ENCODE data around the gene DIP2C. TPM values are rescaled to one million over a fixed set of nuclear protein-coding genes. Genes with fewer than 3 reads are reported as not detected.
"Not testable (repeated sequence)": the region's sequence is repeated elsewhere in the genome, so short reads cannot be mapped to it uniquely, and the experiment has no call there.

DIP2C gene
- total RNA-seq, 1 experiment from 2014 or later, result 11.0 TPM

DNA sequence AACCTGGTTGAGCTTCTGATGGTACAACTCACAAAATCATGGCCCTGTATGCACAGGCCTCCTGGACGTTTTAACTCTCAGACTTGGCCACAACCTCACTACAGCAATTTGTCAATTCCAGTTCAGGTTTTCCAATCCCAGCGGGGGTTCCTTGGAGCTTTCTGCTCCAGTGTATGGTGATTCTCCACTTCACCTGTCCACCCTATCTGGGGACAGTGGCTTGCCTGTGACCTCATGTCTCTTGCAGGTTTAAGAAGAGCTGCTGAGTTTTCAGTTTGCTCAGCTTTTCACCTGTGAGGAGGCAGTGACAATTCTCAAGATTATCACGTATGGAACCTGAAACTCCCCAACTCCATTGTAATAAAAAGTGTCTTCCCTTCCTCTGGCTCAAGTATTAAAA, 254.1 kb downstream of the DIP2C start:
- BruUV-seq (replicated peaks), result no TSS peak
- CTCF ChIA-PET, result no interaction called here
- Mint-ChIP-seq H3K4me3 (ENCODE audit: low read depth, unreplicated experiment) (no peak overlapping the region), H3K27me3 (ENCODE audit: unreplicated experiment) (no peaks in the 10 kb centered on the region), H3K4me1 (ENCODE audit: low read depth, unreplicated experiment) (no peaks in the 10 kb centered on the region), H3K9me3 (ENCODE audit: low read depth, unreplicated experiment) (peaks cover 3% of the 10 kb centered on the region), H3K27ac (ENCODE audit: unreplicated experiment) (no peak overlapping the region), H3K36me3 (ENCODE audit: insufficient read depth, unreplicated experiment) (no peaks in the 10 kb centered on the region)
- TF ChIP-seq, protein P1, sequence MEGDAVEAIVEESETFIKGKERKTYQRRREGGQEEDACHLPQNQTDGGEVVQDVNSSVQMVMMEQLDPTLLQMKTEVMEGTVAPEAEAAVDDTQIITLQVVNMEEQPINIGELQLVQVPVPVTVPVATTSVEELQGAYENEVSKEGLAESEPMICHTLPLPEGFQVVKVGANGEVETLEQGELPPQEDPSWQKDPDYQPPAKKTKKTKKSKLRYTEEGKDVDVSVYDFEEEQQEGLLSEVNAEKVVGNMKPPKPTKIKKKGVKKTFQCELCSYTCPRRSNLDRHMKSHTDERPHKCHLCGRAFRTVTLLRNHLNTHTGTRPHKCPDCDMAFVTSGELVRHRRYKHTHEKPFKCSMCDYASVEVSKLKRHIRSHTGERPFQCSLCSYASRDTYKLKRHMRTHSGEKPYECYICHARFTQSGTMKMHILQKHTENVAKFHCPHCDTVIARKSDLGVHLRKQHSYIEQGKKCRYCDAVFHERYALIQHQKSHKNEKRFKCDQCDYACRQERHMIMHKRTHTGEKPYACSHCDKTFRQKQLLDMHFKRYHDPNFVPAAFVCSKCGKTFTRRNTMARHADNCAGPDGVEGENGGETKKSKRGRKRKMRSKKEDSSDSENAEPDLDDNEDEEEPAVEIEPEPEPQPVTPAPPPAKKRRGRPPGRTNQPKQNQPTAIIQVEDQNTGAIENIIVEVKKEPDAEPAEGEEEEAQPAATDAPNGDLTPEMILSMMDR (IDR thresholded peaks at IDR 0.05; ENCODE audit: unreplicated experiment), result no peak
- intact Hi-C loops (cut with micrococcal nuclease; ENCODE audit: unreplicated experiment), result no loop called here
- DNase-seq, result no peak

DNA sequence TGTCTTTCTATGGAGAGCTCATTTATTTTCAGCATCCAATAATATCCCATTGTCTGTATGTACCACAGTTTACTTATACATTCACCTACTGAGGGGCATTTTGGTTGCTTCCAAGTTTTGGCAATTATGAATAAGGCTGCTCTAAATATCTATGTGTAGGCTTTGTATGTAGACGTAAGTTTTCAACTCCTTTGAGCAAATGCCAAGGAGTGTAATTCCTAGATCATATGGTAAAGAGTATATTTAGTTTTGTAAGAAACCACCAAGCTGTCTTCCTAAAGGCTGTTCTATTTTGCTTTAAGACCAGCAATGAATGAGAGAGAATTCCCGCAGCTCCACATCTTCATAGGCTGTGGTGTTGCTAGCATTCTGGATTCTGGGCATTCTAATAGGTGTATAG, 259.8 kb downstream of the DIP2C start:
- DNase-seq, result no peak
- BruUV-seq (replicated peaks), result no TSS peak
- intact Hi-C loops (cut with micrococcal nuclease; ENCODE audit: unreplicated experiment), result no loop called here
- TF ChIP-seq, protein P1 (IDR thresholded peaks at IDR 0.05; ENCODE audit: unreplicated experiment), result no peak
- H3K27ac Mint-ChIP-seq (ENCODE audit: unreplicated experiment), result no peak overlapping the region
- H3K36me3 Mint-ChIP-seq (ENCODE audit: insufficient read depth, unreplicated experiment), result no peaks in the 10 kb centered on the region
- H3K27me3 Mint-ChIP-seq (ENCODE audit: unreplicated experiment), result no peaks in the 10 kb centered on the region
- CTCF ChIA-PET, result no interaction called here
- no peaks in the 10 kb centered on the region for H3K9me3 Mint-ChIP-seq (ENCODE audit: low read depth, unreplicated experiment)
- H3K4me1 Mint-ChIP-seq (ENCODE audit: low read depth, unreplicated experiment), result peaks cover 17% of the 10 kb centered on the region
- no peak overlapping the region for H3K4me3 Mint-ChIP-seq (ENCODE audit: low read depth, unreplicated experiment)

DNA sequence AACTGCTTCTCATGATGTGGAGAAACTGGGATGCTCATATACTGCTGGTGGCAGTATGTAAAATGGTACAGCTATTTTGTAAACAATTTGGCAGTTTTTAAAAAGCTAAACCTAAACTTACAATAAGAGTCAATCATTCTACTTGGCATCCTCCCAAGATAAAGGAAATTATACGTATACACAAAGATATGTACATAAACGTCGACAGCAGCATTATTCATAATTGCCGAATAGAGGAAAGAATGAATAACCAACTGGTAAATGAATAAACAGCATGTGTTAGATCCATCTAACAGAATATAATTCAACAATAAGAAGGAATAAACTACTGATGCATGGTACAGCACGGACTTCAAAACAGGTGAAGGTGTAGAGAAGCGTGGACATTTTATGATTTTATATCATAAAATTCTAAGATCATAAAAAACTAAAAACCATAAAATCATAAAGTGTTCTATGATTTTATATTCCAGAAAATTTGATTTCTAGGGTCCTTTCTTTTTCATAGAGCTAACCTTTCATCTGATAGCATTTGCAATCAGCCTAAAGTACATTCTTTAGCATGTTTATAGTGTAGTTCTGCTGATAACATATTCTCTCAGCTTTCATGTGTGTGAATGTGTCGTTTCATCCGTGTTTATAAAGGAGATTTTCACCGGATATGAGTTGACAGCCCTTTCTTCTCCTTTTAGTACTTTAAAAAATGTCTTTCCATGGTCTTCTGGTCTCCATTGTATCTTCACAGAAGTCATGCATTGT, 261.5 kb downstream of the DIP2C start:
- H3K4me3 Mint-ChIP-seq (ENCODE audit: low read depth, unreplicated experiment), result no peak overlapping the region
- H3K4me1 Mint-ChIP-seq (ENCODE audit: low read depth, unreplicated experiment), result peaks cover 17% of the 10 kb centered on the region
- H3K27ac Mint-ChIP-seq (ENCODE audit: unreplicated experiment), result no peak overlapping the region
- BruUV-seq (replicated peaks), result no TSS peak
- CTCF ChIA-PET, result no interaction called here
- H3K27me3 Mint-ChIP-seq (ENCODE audit: unreplicated experiment), result no peaks in the 10 kb centered on the region
- TF ChIP-seq, protein P1 (IDR thresholded peaks at IDR 0.05; ENCODE audit: unreplicated experiment), result no peak
- intact Hi-C loops (cut with micrococcal nuclease; ENCODE audit: unreplicated experiment), result no loop called here
- no peaks in the 10 kb centered on the region for H3K9me3 Mint-ChIP-seq (ENCODE audit: low read depth, unreplicated experiment)
- DNase-seq, result no peak
- H3K36me3 Mint-ChIP-seq (ENCODE audit: insufficient read depth, unreplicated experiment), result no peaks in the 10 kb centered on the region

DNA sequence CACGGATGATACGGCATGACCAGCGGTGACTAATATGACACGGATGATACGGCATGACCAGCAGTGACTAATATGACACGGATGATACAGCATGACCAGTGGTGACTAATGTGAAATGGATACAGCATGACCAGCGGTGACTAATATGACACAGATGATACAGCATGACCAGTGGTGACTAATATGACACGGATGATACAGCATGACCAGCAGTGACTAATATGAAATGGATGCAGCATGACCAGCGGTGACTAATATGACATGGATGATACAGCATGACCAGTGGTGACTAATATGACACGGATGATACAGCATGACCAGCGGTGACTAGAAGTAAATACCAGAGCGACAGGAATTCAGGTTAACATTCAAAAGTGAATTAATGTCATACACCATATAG, 264.1 kb downstream of the DIP2C start:
- CTCF ChIA-PET; H3K36me3 Mint-ChIP-seq (ENCODE audit: insufficient read depth, unreplicated experiment); H3K9me3 Mint-ChIP-seq (ENCODE audit: low read depth, unreplicated experiment); H3K27me3 Mint-ChIP-seq (ENCODE audit: unreplicated experiment); intact Hi-C loops (cut with micrococcal nuclease; ENCODE audit: unreplicated experiment); H3K4me3 Mint-ChIP-seq (ENCODE audit: low read depth, unreplicated experiment); BruUV-seq (replicated peaks); DNase-seq; H3K27ac Mint-ChIP-seq (ENCODE audit: unreplicated experiment): not testable (repeated sequence)
- H3K4me1 Mint-ChIP-seq (ENCODE audit: low read depth, unreplicated experiment), result peaks cover 17% of the 10 kb centered on the region

DNA sequence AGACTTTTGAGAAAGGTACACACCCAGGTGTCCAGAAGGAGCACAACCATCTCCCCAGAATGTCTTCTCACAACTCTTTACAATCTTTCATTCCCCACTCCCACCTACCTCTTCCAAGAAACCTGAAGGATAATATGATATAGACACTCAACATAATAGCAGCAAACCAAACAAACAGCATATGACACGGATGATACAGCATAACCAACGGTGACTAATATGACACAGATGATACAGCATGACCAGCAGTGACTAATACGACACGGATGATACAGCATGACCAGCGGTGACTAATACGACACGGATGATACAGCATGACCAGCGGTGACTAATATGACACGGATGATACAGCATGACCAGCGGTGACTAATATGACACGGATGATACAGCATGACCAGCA, 264.7 kb downstream of the DIP2C start:
- intact Hi-C loops (cut with micrococcal nuclease; ENCODE audit: unreplicated experiment); CTCF ChIA-PET; H3K4me3 Mint-ChIP-seq (ENCODE audit: low read depth, unreplicated experiment); DNase-seq; H3K27me3 Mint-ChIP-seq (ENCODE audit: unreplicated experiment); H3K36me3 Mint-ChIP-seq (ENCODE audit: insufficient read depth, unreplicated experiment); H3K9me3 Mint-ChIP-seq (ENCODE audit: low read depth, unreplicated experiment); BruUV-seq (replicated peaks); H3K27ac Mint-ChIP-seq (ENCODE audit: unreplicated experiment): not testable (repeated sequence)
- H3K4me1 Mint-ChIP-seq (ENCODE audit: low read depth, unreplicated experiment), result peaks cover 17% of the 10 kb centered on the region

Measured in Calu3 (cell line).